Calu3 (cell line): Measurements from ENCODE around the gene KRT81. TPM values are rescaled to one million over a fixed set of nuclear protein-coding genes. Genes with fewer than 3 reads are reported as not detected.

Experiments
- BruUV-seq: library from RNA; stranded (reverse); fragments of 400-500 nt; replicated peaks from 2 replicates; lab custom pipeline; 2021; lab: Mats Ljungman, UMichigan
- CTCF ChIA-PET: fragments of 300-600 bp; sonication (Branson Sonifier 250); formaldehyde crosslinking; loops from one replicate; lab custom pipeline; 2022; ENCODE audit warnings: antibody characterized with exemption; lab: Charles Lee
- DNase-seq: peaks from one replicate; pipeline ENCODE4 v3.0.0; 2022
- H3K27ac Mint-ChIP-seq: one replicate; pipeline ENCODE4 v1.8.0; 2022; ENCODE audit warnings: mixed read lengths; ENCODE audit not compliant: unreplicated experiment
- H3K27me3 Mint-ChIP-seq: one replicate; pipeline ENCODE4 v1.8.0; 2022; ENCODE audit warnings: mixed read lengths; ENCODE audit not compliant: unreplicated experiment
- H3K36me3 Mint-ChIP-seq: one replicate; pipeline ENCODE4 v1.8.0; 2022; ENCODE audit warnings: mild to moderate bottlenecking, moderate library complexity, mixed read lengths; ENCODE audit not compliant: insufficient read depth, unreplicated experiment
- H3K4me1 Mint-ChIP-seq: one replicate; pipeline ENCODE4 v1.8.0; 2022; ENCODE audit warnings: mild to moderate bottlenecking, low read depth, mixed read lengths; ENCODE audit not compliant: unreplicated experiment
- H3K4me3 Mint-ChIP-seq: one replicate; pipeline ENCODE4 v1.8.0; 2022; ENCODE audit warnings: mild to moderate bottlenecking, low read depth, moderate library complexity, mixed read lengths; ENCODE audit not compliant: unreplicated experiment
- H3K9me3 Mint-ChIP-seq: one replicate; pipeline ENCODE4 v1.8.0; 2022; ENCODE audit warnings: low read depth, mixed read lengths; ENCODE audit not compliant: unreplicated experiment
- intact Hi-C: fragments of 100-400 bp; cut with micrococcal nuclease; formaldehyde crosslinking; loops from one replicate; pipeline ENCODE4 v1.10.0; 2022; ENCODE audit not compliant: unreplicated experiment
- total RNA-seq: library from RNA; stranded (reverse); gene quantifications from 2 replicates; pipeline ENCODE4 v1.2.3, GENCODE V29; 2022
- TF ChIP-seq, protein P1 (sequence below): fragments of 200-600 bp; IDR thresholded peaks from one replicate; pipeline ENCODE4 v1.8.0; 2022; ENCODE audit warnings: antibody characterized with exemption; ENCODE audit not compliant: unreplicated experiment

The KRT81 gene
- total RNA-seq, 1 experiment from 2014 or later: 0.28 TPM

GRCh38 chr12:52248541-52249461 lies 42.5 kb downstream of the KRT81 start:
- intact Hi-C loops: loop anchor here (10.0 kb wide), 1 partner anchor 76 kb away; the partner anchor contains the start of gene KRT83
- TF ChIP-seq, protein P1, sequence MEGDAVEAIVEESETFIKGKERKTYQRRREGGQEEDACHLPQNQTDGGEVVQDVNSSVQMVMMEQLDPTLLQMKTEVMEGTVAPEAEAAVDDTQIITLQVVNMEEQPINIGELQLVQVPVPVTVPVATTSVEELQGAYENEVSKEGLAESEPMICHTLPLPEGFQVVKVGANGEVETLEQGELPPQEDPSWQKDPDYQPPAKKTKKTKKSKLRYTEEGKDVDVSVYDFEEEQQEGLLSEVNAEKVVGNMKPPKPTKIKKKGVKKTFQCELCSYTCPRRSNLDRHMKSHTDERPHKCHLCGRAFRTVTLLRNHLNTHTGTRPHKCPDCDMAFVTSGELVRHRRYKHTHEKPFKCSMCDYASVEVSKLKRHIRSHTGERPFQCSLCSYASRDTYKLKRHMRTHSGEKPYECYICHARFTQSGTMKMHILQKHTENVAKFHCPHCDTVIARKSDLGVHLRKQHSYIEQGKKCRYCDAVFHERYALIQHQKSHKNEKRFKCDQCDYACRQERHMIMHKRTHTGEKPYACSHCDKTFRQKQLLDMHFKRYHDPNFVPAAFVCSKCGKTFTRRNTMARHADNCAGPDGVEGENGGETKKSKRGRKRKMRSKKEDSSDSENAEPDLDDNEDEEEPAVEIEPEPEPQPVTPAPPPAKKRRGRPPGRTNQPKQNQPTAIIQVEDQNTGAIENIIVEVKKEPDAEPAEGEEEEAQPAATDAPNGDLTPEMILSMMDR: no peak
- no peaks in the 10 kb centered on the region for H3K27me3 Mint-ChIP-seq
- H3K4me1 Mint-ChIP-seq: peaks cover 58% of the 10 kb centered on the region
- no peaks in the 10 kb centered on the region for H3K9me3 Mint-ChIP-seq
- H3K36me3 Mint-ChIP-seq: peaks cover 100% of the 10 kb centered on the region
- no TSS peak for BruUV-seq
- H3K27ac Mint-ChIP-seq: peak overlapping the region; percentile 96
- peak; percentile 51 for DNase-seq
- CTCF ChIA-PET: interaction anchor here (1.0 kb wide), 1 partner anchor 32 kb away, joined by 3 read pairs; no protein-coding TSS in a partner anchor
- peak overlapping the region; percentile 29 for H3K4me3 Mint-ChIP-seq

- Mint-ChIP-seq H3K27ac (peak overlapping the region; percentile 96), H3K36me3 (peaks cover 100% of the 10 kb centered on the region), H3K4me1 (peaks cover 65% of the 10 kb centered on the region), H3K27me3 (no peaks in the 10 kb centered on the region), H3K4me3 (peak overlapping the region; percentile 70), H3K9me3 (no peaks in the 10 kb centered on the region)
- TF ChIP-seq, protein P1: no peak
- intact Hi-C loops: loop anchor here (10.0 kb wide), 1 partner anchor 77 kb away; the partner anchor contains the start of gene KRT83
- BruUV-seq: no TSS peak
- CTCF ChIA-PET: interaction anchor here (1.1 kb wide), 1 partner anchor 31 kb away, joined by 5 read pairs; no protein-coding TSS in a partner anchor
- DNase-seq: peak; percentile 20
Observed at GRCh38 chr12:52247622-52248540, 43.5 kb downstream of the KRT81 start.

- Mint-ChIP-seq H3K36me3 (peaks cover 100% of the 10 kb centered on the region), H3K4me1 (peaks cover 65% of the 10 kb centered on the region), H3K9me3 (no peaks in the 10 kb centered on the region), H3K4me3 (peak overlapping the region; percentile 70), H3K27ac (peak overlapping the region; percentile 96), H3K27me3 (no peaks in the 10 kb centered on the region)
- TSS peak; percentile 54 for BruUV-seq
- TF ChIP-seq, protein P1: no peak
- CTCF ChIA-PET: interaction anchor here (1.1 kb wide), 1 partner anchor 32 kb away, joined by 5 read pairs; no protein-coding TSS in a partner anchor
- peak; percentile 76 for DNase-seq
- intact Hi-C loops: loop anchor here (10.0 kb wide), 1 partner anchor 78 kb away; the partner anchor contains the start of gene KRT83
Observed at GRCh38 chr12:52246720-52247621, 44.4 kb downstream of the KRT81 start.
